Eye (tissue), 1 donor: Measurements from ENCODE around the gene CCDC85A.

Experiments
- DNase-seq: peaks from one replicate; pipeline ENCODE4 v3.0.0-alpha.2; 2015

Gene CCDC85A

DNA sequence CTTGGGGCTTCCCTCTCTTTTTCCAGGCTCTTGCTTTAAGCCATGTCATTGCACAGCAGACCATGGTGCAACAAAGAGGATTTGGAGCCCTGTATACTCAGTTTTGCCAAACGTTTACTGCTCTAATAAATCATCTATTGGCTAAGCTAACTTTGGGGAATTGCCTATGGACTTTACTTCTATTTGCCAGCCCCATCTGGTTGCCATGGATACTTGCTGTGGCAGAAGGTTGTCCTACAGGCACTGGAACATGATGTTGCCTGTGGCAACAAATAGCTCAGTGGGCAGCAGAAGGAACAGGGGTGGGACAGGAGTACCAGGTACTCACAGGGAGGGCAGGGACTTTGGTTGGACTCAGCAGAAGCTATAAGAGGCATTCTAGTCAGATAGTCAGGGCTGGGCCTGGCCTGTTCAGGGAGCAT lies 129.7 kb downstream of the CCDC85A start:
- DNase-seq = peak; percentile 14

DNA sequence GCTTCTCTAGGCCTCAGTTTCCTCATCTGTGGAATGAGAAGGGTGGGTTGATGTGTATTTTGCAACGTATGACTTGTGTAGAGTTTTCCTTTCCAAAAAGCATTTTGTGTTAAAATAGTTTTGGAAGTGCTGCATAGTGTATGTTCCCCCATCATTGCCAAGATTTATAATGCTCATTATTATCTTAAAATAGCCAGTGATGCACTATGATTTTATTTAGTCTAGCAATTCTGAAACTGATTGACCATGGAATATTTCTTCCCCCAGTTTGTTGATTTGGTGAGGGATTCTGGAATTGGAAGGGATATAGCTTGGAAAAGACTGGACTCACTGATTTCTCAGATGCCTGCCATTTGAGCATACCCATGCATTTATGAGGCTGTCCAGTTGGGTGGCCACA lies 130.6 kb downstream of the CCDC85A start:
- DNase-seq = no peak

GRCh38 chr2:56314796-56315195 lies 131.0 kb downstream of the CCDC85A start:
- DNase-seq = peak; percentile 49

DNA sequence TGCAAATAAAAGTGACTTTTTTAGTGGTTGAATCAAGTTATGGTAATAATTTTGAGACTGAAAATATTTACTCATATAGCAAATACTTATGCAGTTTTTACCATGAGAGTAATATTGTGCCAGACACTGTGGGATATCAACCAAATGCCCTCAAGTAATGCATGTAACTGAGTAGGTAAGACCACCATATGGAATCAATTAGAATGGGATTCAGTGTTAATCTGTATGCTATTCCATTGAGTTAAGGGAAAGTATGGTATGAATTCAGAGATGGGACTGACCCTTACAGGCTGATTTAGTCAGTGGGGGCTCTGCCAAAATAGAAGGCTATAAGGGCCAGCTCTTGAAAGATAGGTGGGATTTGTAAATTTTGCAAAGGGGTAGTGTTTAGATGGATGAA lies 131.6 kb downstream of the CCDC85A start:
- peak; percentile 41 for DNase-seq

DNA sequence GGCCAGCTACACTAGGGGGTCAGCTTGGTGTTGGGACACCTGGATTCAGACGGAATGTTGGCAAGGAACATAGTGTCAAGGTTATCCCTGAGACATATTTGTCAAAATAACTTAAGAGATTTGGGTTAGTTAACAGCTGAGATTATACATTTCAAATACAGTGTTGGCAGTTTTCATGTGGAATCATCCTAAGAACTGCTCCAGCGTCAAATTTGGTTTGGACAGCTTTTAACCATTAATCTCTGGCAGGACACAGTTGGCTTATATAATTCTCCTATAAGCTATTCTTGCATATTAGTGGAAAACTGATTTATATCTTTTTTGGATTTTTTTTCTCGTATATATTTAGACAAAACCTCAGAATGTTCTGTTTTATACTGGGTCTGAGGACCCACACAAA lies 132.2 kb downstream of the CCDC85A start:
- peak; percentile 27 for DNase-seq

GRCh38 chr2:56318147-56318546 lies 134.4 kb downstream of the CCDC85A start:
- DNase-seq = no peak

DNA sequence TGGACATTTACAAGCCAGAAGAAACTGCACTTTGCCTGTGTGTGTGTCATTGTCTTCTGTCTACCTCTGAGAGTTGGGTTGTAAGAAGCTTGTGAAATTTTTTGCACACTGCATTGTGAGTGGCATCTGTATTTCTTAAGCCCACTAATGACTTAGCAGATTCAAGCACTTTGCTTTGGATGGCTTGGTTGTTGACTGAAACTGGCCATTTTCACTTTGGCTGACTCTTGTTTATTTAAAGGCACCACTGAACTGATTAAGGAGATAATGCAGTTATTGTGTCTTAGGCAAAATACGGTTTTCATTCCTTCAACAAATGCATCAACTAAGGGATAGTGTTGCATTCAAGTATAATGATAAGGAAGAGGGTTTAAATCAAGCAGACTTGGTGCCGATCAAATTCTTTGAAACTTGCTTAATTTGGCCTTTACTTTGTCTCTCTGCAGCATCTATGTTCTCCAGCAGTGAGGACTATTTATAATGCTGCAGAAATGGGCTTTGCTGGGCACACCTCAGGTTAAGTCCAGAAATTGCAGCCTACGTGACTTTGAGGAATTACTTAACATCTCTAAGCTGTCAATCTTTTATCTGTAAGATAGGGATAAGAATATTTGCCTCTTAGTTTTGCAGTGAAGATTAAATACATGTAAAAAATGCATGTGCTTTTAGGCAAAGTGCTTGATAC lies 142.0 kb downstream of the CCDC85A start:
- DNase-seq = no peak

- no peak for DNase-seq
Observed at GRCh38 chr2:56326346-56326741, 142.6 kb downstream of the CCDC85A start.

- no peak for DNase-seq
Observed at GRCh38 chr2:56331810-56332209, 148.0 kb downstream of the CCDC85A start.

- DNase-seq = no peak
Observed at GRCh38 chr2:56333812-56334485, 150.2 kb downstream of the CCDC85A start.

DNA sequence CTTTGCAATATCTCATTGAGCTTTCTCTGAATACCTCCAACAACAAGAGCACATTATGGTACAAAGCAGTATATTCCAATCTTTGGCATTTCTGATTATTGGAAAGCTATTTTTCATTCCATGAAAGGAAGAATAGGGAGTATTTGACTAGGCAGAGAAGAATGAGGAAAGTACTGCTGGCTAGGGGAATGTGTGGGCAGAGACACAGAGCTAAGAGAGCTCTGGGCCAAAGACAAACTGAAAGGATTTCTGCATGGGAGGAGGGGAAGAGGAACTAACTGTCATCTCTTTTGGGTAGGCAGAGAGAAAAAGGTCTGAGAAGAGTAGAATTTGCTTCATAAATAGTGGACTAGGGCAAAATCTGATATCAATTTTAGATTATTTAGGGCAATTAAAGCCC lies 150.8 kb downstream of the CCDC85A start:
- DNase-seq = no peak

- DNase-seq = peak; percentile 11
Observed at GRCh38 chr2:56335101-56335500, 151.3 kb downstream of the CCDC85A start.

GRCh38 chr2:56337342-56337741 lies 153.6 kb downstream of the CCDC85A start:
- DNase-seq = no peak

GRCh38 chr2:56338232-56338631 lies 154.4 kb downstream of the CCDC85A start:
- DNase-seq = no peak

GRCh38 chr2:56344771-56345170 lies 161.0 kb downstream of the CCDC85A start:
- no peak for DNase-seq

GRCh38 chr2:56347881-56348280 lies 164.1 kb downstream of the CCDC85A start:
- no peak for DNase-seq

- no peak for DNase-seq
Observed at GRCh38 chr2:56348392-56349210, 164.8 kb downstream of the CCDC85A start.

GRCh38 chr2:56357655-56358295 lies 174.0 kb downstream of the CCDC85A start:
- DNase-seq = no peak

GRCh38 chr2:56361844-56362243 lies 178.1 kb downstream of the CCDC85A start:
- no peak for DNase-seq

DNA sequence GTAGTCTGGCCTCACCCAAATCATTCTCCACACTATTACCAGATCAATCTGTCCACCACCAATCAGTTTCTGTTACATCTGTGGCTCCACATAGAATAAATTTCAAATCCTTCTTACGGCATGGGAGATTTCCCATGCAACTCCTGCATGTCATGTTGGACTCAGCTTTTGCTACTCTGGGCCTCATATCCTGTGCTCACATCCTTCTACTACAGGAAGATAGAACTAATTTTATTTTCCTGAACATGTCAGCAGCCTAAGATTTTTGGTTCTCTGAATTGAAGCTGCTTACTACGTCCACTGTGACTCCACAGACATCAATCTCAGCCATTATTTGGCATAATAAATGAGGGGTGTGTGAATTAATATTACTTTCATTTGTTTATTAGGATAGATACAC lies 181.1 kb downstream of the CCDC85A start:
- no peak for DNase-seq

- DNase-seq = no peak
Observed at GRCh38 chr2:56369316-56369715, 185.5 kb downstream of the CCDC85A start.

- no peak for DNase-seq
Observed at GRCh38 chr2:56372071-56372656, 188.4 kb downstream of the CCDC85A start.

GRCh38 chr2:56375251-56375650 lies 191.5 kb downstream of the CCDC85A start:
- no peak for DNase-seq
